Ramos (cell line): ENCODE results near the gene STAM.
"Not testable (repeated sequence)": the region's sequence is repeated elsewhere in the genome, so short reads cannot be mapped to it uniquely, and the experiment has no call there.

Experiments
- in situ Hi-C: fragments of 300-500 bp; cut with MboI; formaldehyde crosslinking; loops from one replicate; pipeline ENCODE4 v1.14.3; 2022; ENCODE audit warnings: low sequenced_read_pairs; ENCODE audit not compliant: unreplicated experiment

The STAM gene

DNA sequence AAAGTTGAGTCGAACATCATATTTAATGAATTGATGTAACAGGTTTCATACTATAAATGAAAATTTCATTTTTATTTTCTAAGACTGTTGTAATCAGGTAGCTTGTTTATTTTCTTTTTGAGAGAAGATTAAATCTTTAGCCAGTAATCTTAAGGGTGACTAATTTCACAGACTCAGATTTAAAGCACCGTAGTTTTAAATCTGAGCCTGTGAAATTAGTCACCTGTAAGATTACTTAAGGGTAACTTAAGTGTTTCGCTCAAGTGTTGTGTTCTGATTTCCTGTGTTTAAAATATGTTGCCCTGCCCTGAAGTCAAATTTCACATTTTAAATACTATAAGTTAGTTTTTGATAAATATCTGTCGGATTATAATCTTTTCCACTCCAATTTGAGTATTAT is 72.2 kb downstream of the STAM start:
- in situ Hi-C loops = no loop called here

DNA sequence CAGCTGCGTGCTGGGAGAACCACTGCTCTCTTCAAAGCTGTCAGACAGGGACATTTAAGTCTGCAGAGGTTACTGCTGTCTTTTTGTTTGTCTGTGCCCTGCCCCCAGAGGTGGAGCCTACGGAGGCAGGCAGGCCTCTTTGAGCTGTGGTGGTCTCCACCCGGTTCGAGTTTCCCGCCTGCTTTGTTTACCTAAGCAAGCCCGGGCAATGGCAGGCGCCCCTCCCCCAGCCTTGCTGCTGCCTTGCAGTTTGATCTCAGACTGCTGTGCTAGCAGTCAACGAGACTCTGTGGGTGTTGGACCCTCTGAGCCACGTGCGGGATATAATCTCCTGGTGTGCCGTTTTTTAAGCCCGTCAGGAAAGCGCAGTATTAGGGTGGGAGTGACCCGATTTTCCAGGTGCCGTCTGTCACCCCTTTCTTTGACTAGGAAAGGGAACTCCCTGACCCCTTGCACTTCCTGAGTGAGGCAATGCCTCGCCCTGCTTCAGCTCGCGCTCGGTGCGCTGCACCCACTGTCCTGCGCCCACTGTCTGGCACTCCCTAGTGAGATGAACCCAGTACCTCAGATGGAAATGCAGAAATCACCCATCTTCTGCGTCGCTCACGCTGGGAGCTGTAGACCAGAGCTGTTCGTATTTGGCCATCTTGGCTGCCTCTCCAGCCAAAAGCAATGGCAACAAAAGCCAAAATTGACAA is 78.5 kb downstream of the STAM start:
- in situ Hi-C loops = not testable (repeated sequence)

DNA sequence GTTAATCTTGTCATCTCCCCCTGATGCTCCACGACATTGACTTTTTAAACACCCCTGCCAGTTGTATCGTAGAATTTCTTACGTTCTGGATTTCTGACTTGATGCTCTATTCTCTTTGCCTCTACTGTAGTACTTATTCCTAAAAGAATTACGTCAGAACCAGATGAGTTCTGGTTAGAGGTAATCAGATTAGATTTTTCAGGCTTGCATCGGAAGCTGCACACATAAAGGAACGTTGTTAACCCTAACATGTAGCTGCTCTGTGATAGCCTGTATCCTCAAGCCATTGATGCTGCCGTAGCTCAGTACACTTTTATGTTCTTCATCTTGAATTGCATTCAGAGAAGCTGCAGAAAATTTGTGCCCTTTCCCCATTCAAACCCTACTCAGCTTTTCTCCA is 81.8 kb downstream of the STAM start:
- in situ Hi-C loops = no loop called here

DNA sequence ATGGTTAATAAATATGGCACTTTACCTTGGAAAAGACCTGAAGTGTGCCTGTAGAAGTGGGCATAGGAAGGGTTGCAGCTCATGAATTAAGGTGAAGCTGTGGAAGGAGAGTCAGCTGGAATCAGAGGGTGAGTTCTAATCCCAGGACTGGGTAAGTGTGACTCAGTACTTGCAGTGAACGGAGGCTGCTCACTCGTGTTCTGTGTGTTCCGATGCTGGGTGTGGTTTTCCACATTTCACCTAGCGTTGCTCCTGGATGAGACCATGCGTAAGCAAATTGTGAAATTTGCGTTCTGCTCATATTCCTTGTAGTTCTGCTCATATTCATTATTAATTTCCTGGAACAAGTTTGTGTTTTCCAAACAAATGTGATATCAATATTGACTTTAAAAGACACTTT is 85.7 kb downstream of the STAM start:
- in situ Hi-C loops = no loop called here

DNA sequence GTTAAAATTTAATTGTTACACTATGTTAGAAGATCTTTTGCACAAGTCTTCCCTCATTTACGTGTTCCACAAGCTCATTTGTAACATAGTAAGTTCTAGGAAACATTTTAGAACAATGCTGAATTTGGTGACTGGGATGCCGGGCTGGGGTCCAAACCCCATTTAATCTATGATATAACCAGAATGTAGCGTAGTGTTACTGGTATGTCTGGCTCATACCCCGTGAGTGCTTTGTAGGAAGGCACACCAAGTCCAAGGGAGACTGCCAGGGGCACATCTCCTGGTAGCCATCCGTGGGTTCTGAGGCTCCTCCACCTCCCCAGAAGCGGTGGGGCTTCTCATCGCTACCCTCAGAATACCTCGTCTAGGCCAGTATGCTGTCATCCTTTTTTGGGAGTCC is 86.7 kb downstream of the STAM start:
- in situ Hi-C loops = no loop called here

DNA sequence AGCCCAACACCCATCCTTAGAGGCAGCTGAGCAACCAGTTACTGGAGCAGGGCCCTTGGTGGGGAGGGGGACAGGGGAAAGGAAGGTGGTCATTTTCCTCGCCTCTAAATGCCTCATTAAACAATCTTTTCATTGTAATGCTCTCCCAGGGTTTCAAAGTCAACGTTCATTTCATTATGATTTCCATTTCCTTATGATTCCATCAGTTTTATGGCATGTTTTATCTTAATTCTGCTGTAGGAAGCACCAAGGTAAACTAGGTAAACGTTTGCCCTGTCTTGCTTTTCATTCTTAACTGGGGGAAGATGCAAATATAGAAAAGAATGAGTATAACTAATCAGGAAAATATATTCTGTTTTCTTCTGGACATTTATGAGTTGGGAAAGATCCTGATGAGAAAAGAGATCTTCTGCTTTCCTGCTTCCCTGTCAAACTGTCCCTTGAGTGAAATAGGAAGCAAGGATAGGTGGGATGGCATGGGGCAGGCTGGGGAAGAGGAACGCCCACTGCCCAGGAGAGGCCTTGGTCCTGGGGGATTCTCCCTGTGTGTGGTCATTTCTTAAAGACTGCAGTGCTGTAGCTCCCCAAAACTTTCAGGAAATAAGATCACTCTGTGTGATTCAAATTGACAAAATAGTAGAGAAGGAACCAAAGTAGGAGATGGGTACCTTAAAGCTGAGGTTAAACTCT is 87.5 kb downstream of the STAM start:
- in situ Hi-C loops = no loop called here

DNA sequence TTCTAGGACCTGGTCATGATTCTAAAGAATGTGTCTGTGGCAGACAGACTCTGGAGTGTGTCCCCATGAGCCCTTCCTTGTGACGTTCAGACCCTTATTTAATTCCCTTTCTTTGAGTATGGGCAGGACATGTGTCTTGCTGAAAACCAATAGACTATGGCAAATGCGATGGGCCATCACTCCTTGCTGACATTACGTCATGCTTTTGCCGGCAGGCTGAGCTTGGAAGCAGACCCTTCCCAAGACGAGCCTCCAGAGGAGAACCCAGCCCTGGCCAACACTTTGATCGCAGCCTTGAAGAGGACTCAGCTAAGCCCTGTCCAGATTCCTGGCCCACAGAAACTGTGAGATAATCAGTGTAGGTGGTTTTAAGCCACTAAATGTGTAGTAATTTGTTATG is 89.7 kb downstream of the STAM start:
- in situ Hi-C loops = no loop called here

DNA sequence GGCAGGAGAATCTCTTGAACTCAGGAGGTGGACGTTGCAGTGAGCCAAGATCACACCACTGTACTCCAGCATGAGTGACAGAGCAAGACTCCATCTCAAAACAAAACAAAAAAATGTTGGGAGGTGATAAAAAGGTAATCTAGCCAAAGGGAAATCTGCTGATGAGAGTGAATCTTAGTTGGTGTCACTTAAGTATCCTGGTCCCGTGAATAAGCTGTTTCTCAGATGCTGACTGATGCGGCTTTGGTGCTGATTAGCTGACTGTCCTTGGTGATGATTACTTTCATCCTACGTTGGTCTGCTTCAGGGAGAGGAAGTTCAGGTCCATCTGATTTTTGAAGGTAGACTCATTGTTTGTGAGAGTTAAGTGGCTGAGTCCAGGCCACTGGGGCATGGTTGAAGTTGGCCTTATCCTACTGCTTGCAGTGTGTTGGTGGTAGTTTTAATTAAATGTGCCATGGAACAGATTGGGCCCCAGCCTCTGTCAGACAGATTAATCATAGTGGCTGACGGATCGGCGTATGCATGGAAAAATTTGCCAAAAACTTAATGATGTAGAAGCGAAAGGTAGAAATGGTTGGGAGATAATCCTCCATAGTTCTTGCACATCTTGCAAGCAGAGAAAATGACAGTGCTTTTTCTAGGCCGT is 90.6 kb downstream of the STAM start:
- in situ Hi-C loops = no loop called here

DNA sequence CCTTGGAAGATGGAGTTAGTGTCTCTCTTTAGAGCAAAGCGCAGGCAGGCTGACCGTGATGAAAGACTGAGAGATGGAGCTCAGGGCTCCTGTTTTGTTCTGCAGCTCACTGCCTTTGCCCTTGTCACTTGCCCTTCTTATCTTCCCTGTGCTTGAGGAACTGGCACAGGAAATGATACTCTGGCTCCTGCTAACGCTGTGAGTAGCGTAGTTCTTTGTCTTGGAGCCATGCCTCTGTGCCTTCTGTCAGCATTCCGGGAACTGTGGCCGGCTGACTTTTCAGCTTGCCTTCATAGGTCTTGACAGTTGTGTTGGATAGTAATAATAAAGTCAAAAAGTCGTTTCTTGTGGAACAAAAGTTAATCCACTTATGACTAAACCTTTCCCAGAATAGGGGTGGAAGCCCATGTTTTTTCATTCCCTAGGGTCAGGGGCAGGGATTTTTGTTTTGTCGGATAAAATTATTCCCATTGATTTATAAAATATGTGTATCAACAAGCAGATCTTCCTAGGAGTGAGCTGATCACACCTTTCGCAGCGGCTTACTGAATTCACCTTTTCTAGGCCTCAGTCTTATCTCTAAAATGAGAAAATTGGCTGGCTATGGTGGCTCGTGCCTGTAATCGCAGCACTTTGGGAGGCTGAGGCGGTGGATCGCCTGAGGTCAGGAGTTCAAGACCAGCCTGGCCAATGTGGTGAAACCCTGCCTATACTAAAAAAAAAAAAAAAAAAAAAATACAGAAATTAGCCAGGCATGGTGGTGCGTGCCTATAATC is 91.4 kb downstream of the STAM start:
- in situ Hi-C loops = no loop called here

DNA sequence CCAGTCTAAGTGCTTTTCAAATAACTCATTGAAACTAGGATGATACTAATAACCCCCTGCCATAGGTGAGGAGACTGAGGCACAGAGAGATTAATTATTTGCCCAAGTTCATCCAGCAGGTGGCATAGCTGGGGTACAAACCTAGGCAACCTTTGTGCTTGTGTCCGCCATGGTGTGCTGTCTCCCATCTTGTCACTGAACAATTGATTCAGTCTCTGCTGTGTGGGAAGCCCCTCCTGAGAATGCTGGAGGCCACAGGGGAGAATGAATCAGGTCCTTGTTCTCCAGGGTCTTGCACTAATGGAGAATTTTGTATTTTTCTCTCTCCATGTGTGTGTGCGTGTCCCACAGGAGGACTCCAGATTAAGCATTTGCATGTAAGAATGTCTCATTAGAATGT is 92.3 kb downstream of the STAM start:
- in situ Hi-C loops = no loop called here

DNA sequence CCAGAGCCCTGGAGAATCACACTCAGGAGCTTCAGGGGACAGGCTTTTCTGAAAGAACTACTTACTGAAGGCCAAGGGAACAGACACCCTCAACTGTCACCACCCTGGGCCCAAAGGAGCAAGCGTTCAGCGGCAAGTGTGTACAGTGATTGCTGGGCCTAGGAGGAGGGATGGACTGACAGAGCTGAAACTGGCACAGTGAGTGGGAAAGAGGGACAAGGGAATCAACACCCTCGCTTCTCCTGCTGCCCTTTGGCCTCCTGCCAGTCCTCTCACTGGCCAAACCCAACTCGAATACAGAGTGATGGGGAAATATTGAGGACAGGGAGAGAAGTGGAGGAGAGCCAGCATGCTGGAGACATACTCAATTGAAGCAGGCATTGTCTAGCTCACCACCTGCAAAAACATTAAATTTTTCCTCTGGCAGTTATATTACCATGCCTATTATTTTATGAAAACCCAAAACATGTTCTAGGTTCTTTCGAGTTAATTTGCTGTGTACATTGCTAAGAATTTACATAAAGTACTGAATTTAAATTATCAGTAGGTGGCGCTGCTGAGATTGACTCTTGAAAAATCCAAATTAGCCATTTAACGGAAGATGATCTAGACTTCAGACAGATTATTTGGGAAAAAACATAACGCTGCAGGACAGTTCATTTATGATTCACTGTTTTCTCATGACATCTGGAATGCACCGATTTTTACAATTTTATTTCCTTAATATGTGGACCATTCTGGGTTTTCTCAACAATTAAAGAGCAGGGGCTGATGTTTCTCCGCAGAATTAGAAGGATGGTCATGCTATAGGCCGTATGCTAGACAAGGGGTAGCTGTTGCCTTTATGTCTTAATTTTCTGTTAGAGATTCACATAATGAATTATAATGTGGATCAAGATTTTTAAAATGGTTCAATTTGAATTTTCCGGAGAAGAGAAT is 93.3 kb downstream of the STAM start:
- in situ Hi-C loops = no loop called here

DNA sequence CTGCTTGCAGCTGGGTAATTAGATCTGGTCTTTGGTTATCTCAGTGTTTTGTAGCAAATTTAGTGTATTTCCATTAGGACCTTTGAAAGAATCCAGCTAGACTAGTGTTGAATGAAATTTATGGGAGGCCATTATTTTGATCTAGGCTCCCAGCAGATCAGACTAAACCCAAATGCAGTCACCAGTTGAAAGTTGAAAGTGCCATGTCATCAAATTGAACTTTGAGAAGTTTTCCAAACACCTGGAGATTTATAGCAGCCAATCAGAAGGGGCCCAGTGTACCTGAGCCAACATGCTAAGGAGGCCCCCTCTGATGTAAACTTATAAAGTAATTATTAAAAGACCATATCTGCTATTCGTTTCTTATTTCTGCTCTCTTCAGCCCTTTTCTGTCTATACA is 96.7 kb downstream of the STAM start:
- in situ Hi-C loops = loop anchor here (10.0 kb wide), 1 partner anchor 136 kb away; no protein-coding TSS in a partner anchor

DNA sequence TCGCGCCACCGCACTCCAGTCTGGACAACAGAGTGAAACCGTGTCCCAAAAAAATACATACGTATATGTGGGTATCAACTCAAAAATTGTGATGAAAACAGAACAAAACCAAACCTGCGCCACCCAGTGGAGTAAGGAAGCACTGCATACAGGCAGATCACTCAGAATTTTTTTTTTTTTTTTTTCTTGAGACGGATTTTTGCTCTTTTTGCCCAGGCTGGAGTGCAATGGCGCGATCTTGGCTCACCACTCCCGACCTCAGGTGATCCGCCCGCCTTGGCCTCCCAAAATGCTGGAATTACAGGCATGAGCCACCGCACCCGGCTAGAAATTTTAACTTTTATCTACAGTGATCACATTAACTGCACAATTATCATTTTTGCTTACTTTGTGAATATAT is 99.0 kb downstream of the STAM start:
- in situ Hi-C loops = loop anchor here (10.0 kb wide), 1 partner anchor 138 kb away; no protein-coding TSS in a partner anchor

DNA sequence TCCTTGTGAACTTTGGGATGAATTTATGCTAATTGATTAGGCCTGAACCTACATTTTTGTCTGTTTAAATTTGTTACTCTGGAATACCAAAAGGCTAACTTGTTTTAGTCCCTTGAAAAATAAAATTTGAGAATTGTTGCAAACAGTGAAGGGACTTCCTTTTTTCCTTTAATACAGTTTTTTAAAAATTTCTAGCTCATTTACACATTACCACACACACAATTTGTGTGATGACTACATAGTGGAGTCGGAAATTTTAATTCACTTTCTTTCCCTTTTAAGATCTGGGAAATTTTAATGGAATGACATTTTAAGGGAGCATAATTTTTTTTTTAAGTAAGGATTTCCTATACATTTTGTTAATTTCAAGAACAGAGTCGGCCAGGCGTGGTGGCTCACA is 99.5 kb downstream of the STAM start:
- in situ Hi-C loops = loop anchor here (10.0 kb wide), 1 partner anchor 139 kb away; no protein-coding TSS in a partner anchor

DNA sequence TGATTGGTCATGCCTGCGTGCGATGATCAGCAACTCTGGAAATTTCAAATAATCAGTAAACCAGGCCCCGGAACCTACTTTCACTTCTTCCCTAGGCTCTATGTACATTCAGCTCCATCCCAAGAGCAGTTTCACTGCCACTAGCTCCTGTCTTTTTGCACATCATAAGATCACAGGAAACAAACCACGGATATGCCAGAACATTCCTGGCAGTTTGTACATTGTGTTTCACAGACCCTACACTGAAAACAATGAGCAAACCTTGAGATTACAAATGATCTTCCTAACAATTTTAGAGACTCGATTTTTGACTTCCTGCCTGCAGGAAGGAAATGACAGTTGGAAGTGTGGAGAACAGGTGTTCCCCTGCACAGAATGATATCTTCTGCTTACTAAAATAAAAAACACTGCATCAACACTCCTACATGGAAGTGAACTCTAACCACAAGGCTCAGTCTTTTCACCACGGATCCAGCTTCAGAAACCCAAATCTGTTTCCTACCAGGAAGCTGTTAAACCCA is 100.5 kb downstream of the STAM start:
- in situ Hi-C loops = loop anchor here (10.0 kb wide), 1 partner anchor 140 kb away; no protein-coding TSS in a partner anchor

DNA sequence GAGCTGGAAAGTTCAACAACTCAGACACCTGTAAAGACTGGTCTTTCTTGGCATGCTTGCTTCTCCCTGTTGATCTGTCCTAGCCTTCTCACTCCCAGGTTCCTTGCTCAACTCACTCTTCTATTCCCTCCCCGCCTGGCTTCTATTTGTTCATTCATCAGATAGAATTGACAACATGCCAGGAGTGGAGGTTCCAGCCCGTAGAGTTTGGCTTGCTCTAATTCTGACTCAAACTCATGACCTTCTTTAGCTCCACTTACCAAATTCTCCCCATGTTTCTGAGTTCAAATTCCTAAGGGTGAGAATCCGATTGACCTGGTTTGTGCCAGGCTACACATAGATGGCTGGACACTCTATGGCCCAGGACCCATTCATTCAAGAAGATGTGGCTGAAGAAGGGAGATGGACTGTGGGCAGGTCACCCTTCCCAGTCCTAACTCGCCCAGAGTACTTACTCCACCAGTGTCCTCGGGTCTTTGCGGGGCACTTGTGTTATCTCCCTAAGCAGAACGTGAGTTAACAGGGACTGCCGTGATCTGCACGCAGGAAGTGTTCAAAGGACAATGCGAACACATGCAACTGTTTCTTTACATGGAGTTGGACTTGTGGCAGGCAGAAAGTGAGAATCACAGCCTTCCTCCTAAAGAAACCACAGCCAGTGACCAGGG is 104.1 kb downstream of the STAM start:
- in situ Hi-C loops = loop anchor here (10.0 kb wide), 1 partner anchor 143 kb away; no protein-coding TSS in a partner anchor

DNA sequence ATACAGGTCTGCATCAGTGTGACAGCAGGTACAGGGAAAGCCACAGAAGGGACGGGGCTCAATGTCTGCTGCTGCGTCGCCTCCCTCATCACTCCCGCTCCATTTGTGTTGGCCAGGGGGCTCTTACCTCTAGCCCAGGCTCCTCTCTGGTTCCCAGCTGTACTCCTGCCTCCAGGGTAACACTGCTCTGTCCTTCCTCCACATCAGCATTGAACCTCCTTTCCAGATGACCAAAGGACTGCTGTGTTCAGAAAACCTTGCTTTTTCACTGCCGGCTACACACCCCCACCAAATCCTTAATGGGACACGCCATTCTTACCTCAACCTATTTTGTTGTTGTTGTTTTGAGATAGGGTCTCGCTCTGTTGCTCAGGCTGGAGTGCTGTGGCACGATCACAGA is 105.9 kb downstream of the STAM start:
- in situ Hi-C loops = loop anchor here (10.0 kb wide), 1 partner anchor 145 kb away; no protein-coding TSS in a partner anchor

DNA sequence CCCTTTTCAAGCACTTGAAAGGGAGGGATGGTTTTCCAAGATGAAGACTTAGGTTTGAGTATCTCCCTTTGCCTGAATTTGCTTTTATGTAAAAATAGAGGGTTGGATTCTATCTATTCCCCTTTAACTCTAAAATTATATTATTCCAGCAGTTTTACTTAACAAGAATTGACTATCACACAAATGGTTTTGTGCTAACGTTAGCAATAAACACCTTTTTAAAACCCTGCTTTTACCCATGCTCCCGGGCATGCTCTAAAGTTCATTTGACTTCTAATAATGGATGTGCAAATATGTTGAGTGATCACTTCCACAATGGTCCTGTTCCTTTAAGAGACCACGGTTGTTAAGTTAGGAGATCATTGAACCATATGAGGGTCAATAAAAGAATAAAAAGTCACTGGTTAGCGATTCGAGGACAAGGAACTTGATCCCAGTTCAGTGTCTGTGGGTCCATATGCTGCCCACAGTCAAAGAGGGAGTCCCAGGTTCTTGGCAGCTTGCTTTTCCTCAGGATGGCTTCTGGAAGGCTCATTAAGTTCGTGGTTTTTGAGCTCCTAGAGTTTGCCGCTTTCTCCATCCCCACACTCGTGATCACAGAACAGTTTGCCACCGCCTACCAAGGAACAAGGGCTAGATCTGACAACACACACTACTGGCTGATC is 108.0 kb downstream of the STAM start, which contains the start of gene TMEM236:
TSS of gene TMEM236 (plus strand) at position 421 of the 665 bp plus-strand sequence. CDS start at position 516, 95 bp downstream.
- in situ Hi-C loops = no loop called here
